Rectal smooth muscle tissue (tissue), 1 donor: ENCODE results near the gene MAP3K14.

Source experiments
- H3K27ac ChIP-seq: one replicate; pipeline ENCODE4 v1.7.0; 2013; ENCODE audit warnings: low read depth, low read length, inconsistent platforms
- H3K27me3 ChIP-seq: one replicate; pipeline ENCODE4 v1.7.0; 2013; ENCODE audit warnings: low read length; ENCODE audit not compliant: control insufficient read depth, insufficient read depth
- H3K36me3 ChIP-seq: one replicate; pipeline ENCODE4 v1.7.0; 2013; ENCODE audit warnings: low read length; ENCODE audit not compliant: control insufficient read depth, insufficient read depth
- H3K4me1 ChIP-seq: one replicate; pipeline ENCODE4 v1.7.0; 2013; ENCODE audit warnings: low read length; ENCODE audit not compliant: control insufficient read depth, insufficient read depth
- H3K4me3 ChIP-seq: one replicate; pipeline ENCODE4 v1.7.0; 2013; ENCODE audit warnings: low read length
- H3K9ac ChIP-seq: one replicate; pipeline ENCODE4 v1.7.0; 2013; ENCODE audit warnings: low read length

Gene MAP3K14

DNA sequence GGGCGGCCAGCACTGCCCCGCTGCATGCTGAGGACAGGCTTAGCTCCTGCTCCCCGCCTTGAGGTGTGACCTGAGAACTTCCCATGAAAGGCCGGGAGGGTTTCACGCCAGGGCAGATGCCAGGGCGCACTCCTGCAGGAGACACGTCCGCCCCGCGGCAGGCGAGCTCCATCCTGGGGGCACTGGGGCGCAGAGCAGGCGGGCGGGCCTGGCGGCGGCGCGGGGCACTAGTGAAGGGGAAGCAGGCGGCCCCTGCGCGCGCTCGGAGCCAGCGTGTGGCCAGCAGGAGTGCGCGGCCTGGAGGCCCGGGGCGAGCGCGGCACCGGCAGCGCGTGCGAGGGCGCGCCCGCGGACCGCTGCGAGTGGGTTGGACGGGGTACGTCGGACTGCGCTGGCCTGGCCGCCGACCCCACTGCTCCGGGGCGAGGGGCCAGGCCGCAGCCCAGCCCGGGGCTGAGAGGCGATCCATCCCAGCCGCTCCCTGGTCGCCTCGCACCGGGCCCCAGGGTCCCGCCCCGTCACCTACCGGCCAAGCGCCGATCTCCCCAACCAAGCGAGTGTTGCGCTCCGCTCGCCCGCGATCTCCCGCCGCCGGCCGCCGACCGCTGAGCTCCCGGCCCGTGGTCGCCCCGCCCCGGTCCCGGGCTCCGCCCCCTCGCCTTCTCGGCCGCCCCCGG lies at the start of gene MAP3K14:
MAP3K14 (minus strand) TSS at position 587 of the 677 bp plus-strand sequence. CDS start 26,275 bp downstream, outside the sequence.
- Histone ChIP-seq H3K36me3 (no peaks in the 10 kb centered on the region), H3K27ac (peak within 1 kb of the TSS; percentile 96), H3K27me3 (no peaks in the 10 kb centered on the region), H3K4me1 (peaks cover 67% of the 10 kb centered on the region), H3K4me3 (peak within 1 kb of the TSS; percentile 90), H3K9ac (peak within 1 kb of the TSS; percentile 81)

DNA sequence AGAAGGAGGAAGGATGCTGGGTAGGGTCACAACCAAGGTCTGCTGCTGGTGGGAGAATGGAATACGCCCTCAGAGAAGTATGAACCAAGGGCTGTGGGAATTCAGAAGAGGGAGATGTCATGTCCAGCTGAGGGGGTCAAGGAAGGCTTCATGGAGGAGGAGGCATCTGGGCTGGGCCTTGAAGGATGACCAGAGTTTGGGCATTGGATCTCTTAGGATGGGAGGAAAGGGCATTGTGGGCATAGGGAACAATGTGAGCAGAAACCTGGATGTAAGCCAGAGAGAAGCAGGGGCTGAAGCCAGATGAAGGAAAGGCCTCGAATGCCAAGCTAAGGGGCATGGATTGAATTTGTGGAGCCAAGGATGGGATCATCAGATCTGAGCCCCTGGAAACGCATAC lies 49.2 kb upstream of the MAP3K14 start:
- Histone ChIP-seq H3K9ac (no peak overlapping the region), H3K4me1 (peaks cover 3% of the 10 kb centered on the region), H3K4me3 (no peak overlapping the region), H3K27ac (no peak overlapping the region), H3K36me3 (no peaks in the 10 kb centered on the region), H3K27me3 (no peaks in the 10 kb centered on the region)

- Histone ChIP-seq H3K4me3 (no peak overlapping the region), H3K27me3 (no peaks in the 10 kb centered on the region), H3K9ac (no peak overlapping the region), H3K36me3 (no peaks in the 10 kb centered on the region), H3K4me1 (no peaks in the 10 kb centered on the region), H3K27ac (no peak overlapping the region)
Observed at GRCh38 chr17:45364531-45365390, 47.9 kb upstream of the MAP3K14 start.

GRCh38 chr17:45363498-45363897 lies 46.7 kb upstream of the MAP3K14 start:
- Histone ChIP-seq H3K4me3 (no peak overlapping the region), H3K4me1 (no peaks in the 10 kb centered on the region), H3K27me3 (no peaks in the 10 kb centered on the region), H3K9ac (no peak overlapping the region), H3K27ac (no peak overlapping the region), H3K36me3 (no peaks in the 10 kb centered on the region)

DNA sequence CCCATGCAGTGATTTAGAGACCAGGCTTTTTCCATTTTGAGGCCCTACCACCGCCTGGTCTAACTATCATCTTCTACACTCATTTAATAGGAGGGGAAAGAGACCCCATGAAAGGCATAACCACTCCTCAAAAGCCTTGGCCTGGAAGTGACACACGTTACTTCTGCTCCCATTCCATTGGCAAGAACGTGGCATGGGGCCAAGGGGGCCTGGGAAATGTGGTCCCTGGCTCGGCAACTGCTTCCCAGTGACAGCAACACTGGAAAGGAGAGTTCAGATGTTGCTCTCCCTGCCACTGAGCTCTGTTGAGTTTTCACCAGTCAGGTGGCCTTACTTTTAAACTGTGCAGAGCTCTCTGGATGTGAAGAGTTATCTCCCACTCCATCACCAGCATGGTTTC lies 45.2 kb upstream of the MAP3K14 start:
- Histone ChIP-seq H3K27ac (no peak overlapping the region), H3K9ac (no peak overlapping the region), H3K27me3 (no peaks in the 10 kb centered on the region), H3K36me3 (no peaks in the 10 kb centered on the region), H3K4me3 (no peak overlapping the region), H3K4me1 (no peaks in the 10 kb centered on the region)

- Histone ChIP-seq H3K4me1 (no peaks in the 10 kb centered on the region), H3K9ac (no peak overlapping the region), H3K27me3 (no peaks in the 10 kb centered on the region), H3K36me3 (no peaks in the 10 kb centered on the region), H3K27ac (no peak overlapping the region), H3K4me3 (no peak overlapping the region)
Observed at GRCh38 chr17:45361451-45361850, 44.6 kb upstream of the MAP3K14 start.

DNA sequence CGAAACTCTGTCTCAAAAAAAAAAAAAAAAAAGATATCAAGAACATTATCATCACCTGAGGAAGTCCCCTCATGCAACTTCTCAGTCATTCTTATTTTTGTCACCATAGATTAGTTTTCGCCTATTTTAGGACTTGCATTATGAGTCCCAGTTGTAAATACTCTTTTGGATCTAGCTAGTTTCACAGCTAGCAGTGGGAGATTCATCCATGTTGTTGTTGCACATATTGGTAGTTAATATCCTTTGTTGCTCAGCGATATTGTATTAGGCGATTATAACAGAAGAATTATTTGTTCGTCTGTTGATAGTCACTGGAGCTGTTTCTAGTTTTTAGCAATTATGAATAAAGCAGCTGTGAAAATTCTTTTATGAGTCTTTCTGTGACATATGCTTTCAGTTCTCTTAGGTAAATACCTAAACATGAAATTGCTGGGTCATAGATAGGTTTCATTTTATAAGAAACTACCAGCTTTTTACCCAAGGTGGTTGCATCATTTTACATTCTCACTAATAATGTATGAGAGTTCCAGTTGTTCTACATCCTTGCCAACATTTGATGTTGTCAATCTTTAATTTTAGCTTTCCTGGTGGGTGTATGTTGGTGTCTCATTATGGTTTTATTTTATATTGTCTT lies 40.7 kb upstream of the MAP3K14 start:
- H3K9ac ChIP-seq: no peak overlapping the region
- no peak overlapping the region for H3K4me3 ChIP-seq
- no peaks in the 10 kb centered on the region for H3K27me3 ChIP-seq
- H3K4me1 ChIP-seq: no peaks in the 10 kb centered on the region
- H3K36me3 ChIP-seq: no peaks in the 10 kb centered on the region
- no peak overlapping the region for H3K27ac ChIP-seq

DNA sequence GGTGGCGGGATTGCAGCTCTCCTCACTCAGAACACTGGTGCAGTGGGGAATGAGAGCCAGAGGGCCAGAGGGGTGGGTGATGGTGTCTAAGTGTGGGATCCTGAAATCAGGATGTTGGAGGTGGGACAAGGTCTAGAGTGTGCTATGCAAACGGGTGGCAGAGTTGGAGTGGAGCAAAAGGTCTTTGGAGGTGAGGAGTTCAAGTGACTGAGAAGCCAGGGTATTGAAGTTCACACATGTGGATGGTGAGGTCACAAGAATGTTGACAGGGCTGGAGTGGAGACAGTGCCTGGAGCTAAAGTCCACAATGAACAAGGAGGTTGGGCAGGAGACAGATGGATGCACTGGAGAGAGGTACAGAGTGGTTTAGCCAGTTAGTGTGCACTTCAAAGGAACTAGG lies 38.3 kb upstream of the MAP3K14 start:
- Histone ChIP-seq H3K36me3 (no peaks in the 10 kb centered on the region), H3K4me3 (no peak overlapping the region), H3K27me3 (no peaks in the 10 kb centered on the region), H3K4me1 (no peaks in the 10 kb centered on the region), H3K27ac (no peak overlapping the region), H3K9ac (no peak overlapping the region)

- Histone ChIP-seq H3K27ac (no peak overlapping the region), H3K36me3 (no peaks in the 10 kb centered on the region), H3K4me3 (no peak overlapping the region), H3K4me1 (no peaks in the 10 kb centered on the region), H3K27me3 (no peaks in the 10 kb centered on the region), H3K9ac (no peak overlapping the region)
Observed at GRCh38 chr17:45353043-45353442, 36.2 kb upstream of the MAP3K14 start.

GRCh38 chr17:45351831-45352230 lies 35.0 kb upstream of the MAP3K14 start:
- H3K9ac ChIP-seq: no peak overlapping the region
- no peaks in the 10 kb centered on the region for H3K27me3 ChIP-seq
- H3K4me3 ChIP-seq: no peak overlapping the region
- no peaks in the 10 kb centered on the region for H3K36me3 ChIP-seq
- H3K27ac ChIP-seq: no peak overlapping the region
- no peaks in the 10 kb centered on the region for H3K4me1 ChIP-seq

DNA sequence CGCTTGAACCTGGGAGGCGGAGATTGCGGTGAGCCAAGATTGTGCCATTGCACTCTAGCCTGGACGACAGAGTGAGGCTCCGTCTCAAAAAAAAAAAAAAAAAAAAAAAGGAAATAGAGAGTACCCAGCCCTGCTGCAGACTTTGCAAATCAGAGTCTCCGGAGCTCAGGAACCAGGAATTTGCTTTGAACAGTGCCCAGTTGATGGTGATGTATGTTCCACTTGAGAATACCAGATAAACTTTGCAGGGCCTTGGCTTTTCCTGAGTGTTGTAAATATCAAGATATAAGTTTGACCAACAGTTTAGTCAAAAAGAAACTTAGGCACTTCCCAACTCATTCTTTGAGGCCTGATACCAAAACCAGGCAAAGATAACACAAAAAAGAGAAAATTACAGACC lies 30.6 kb upstream of the MAP3K14 start:
- Histone ChIP-seq H3K27ac (no peak overlapping the region), H3K4me3 (no peak overlapping the region), H3K36me3 (no peaks in the 10 kb centered on the region)

DNA sequence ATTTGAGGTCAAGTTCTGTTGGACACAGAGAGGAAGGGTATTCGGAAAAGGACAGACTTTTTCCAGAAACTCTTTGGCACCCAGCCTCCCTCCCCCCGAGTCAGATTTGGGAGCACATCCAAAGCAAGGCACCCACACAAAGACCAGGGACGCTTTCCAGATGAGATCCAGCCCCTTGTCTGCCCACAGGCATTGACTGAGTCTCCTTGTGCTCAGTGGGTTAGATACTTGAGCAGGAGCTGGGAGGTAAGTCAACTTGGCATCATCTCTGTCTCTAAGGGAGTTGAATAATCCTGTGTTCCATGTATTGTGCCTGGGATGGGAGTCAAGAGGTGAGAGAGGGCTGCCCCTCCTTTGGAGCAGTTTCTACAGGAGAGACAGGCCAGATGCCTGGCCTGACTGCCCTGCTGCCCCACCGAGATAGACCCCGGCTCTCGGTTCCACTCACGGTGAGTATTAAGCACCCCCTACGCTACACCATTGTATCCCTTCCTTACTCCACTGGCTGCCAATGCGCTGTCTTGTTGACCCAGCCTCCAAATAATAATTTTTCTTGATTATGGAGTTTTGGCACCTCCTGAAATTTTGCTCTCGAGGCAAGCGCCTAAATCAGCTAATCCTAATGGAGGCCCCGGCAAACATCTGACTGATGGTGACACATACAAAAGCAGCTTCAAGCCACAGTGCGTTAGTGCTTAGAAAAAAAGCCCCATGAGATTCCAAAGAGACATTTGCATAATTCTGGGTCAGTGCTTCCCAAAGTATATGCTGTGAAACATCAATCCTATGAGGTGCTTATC lies 29.6 kb upstream of the MAP3K14 start:
- Histone ChIP-seq H3K27ac (no peak overlapping the region), H3K4me1 (peaks cover 3% of the 10 kb centered on the region), H3K9ac (no peak overlapping the region), H3K4me3 (no peak overlapping the region), H3K36me3 (no peaks in the 10 kb centered on the region), H3K27me3 (no peaks in the 10 kb centered on the region)

More for the DNA sequence above, 30.6 kb upstream of the MAP3K14 start:
- H3K9ac ChIP-seq: no peak overlapping the region
- no peaks in the 10 kb centered on the region for H3K27me3 ChIP-seq
- peaks cover 3% of the 10 kb centered on the region for H3K4me1 ChIP-seq
